ENCODE results near the gene HORMAD2.
"Not testable (repeated sequence)": the region's sequence is repeated elsewhere in the genome, so short reads cannot be mapped to it uniquely, and the experiment has no call there.

Gene HORMAD2

DNA sequence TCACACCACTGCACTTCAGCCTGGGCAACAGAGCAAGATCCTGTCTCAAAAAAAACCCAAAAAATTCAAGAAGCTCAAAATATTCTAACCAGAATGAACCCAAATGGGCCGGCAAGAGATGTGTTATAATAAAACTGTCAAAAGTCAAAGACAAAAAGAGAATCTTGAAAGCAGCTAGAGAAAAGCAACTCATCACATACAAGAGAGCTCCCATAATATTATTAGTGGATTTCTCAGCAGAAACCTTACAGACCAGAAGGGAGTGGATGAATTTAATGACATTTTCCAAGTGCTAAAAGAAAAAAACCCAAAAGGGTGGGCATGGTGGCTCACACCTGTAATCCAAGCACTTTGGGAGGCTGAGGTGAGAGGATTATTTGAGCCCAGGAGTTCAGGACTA is 22.9 kb upstream of the HORMAD2 start:
- DNase-seq: no peak

- DNase-seq: not testable (repeated sequence)
Measured at GRCh38 chr22:30059346-30060020, 20.8 kb upstream of the HORMAD2 start.

- not testable (repeated sequence) for DNase-seq
Measured at GRCh38 chr22:30061094-30061493, 19.2 kb upstream of the HORMAD2 start.

- no peak for DNase-seq
Measured at GRCh38 chr22:30062259-30062658, 18.0 kb upstream of the HORMAD2 start.

DNA sequence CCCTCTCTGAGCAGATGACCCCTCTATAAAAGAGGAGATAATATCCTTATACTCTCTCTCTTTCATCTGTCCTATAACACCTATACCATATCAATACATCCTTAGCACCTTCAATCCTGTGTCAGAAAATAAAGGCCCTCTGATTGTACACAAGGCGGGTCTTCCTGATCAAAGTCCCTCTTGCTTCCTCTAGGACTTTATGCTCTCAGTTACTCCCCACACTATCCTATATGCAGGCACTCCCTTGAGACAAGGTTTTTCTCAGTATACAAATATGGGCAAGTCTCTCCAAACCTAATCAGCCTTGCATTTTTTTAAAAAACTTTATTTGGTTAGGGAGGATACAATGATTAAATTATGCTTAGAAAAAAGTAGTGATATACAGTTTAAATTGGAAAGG is 17.3 kb upstream of the HORMAD2 start:
- no peak for DNase-seq

- DNase-seq: no peak
Measured at GRCh38 chr22:30064172-30064571, 16.1 kb upstream of the HORMAD2 start.

DNA sequence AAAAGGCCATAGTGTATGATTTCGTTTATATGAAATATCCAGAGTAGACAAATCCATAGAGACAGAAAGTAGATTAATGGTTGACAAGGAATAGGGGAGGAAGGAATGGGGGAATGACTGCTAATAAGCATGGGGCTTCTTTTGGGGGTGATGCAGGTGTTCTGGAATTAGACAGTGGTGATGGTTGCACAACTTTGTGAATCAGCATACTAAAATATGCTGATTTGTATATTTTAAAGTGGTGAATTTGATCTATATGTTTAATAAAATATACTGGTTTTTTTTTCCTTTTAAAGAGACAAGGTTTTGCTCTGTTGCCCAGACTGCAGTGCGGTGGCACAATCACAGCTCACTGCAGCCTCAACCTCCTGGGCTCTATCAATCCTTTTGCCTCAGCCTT is 6.5 kb upstream of the HORMAD2 start:
- no peak for DNase-seq

GRCh38 chr22:30074147-30074546 is 6.1 kb upstream of the HORMAD2 start:
- no peak for DNase-seq

DNA sequence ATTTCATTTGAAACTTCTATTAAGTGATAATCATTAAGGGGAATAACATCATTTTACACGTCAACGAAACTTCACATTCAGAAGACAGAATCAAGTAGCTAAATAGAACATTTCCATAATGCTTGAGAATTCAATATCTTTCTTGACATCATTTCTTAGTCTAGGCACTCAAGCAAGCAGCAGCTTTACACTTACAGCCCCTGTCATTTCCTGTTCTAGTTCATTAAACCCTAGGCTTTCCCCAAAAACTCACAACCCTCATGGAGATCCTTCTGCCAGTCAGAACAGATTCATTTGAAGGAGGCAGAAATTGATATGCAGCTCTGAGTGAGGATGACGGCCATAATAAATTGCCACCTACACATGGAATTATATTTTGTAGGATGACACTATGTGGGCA is 5.3 kb upstream of the HORMAD2 start:
- no peak for DNase-seq

- DNase-seq: no peak
Measured at GRCh38 chr22:30077279-30077880, 2.9 kb upstream of the HORMAD2 start.

- no peak for DNase-seq
Measured at GRCh38 chr22:30078320-30079311, 1.6 kb upstream of the HORMAD2 start.

DNA sequence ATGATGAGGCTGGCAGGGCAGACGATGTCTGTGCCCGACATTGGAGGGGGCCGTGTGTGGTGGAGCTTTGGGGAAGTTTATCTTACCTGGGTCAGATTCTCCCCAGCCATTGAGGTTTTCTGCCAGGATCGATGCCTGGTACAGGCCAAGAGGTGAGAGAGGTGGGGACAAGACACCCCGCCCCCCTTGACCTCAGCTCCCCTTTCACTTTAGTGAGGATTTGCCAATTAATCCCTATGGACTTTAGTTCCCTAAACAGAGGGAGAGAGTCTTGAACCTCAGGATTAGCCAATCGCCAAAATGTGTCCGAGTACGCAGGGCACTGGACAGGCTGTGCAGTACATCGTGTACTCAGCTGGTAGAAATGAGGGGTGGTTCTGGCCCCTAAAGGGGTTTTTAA is 541 bp downstream of the HORMAD2 start:
- DNase-seq: no peak

GRCh38 chr22:30086496-30086895 is 6.2 kb downstream of the HORMAD2 start:
- no peak for DNase-seq

DNA sequence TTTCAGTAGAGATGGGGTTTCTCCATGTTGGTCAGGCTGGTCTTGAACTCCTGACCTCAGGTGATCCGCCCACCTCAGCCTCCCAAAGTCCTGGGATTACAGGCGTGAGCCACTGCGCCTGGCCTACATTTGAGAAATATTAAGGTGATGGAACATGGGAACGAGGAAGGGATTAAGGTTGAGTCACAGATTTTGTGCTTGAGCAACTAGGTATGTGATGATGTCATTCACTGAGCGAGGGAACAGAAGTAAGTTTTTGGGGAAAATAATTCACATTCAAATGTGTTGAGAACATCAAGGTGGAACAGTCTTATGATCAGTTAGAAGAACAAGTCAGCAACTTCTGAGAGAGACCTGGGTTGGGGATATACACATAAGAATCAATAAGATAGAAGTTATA is 6.8 kb downstream of the HORMAD2 start:
- DNase-seq: not testable (repeated sequence)

- DNase-seq: no peak
Measured at GRCh38 chr22:30087611-30088010, 7.3 kb downstream of the HORMAD2 start.

- DNase-seq: no peak
Measured at GRCh38 chr22:30088468-30088867, 8.2 kb downstream of the HORMAD2 start.

DNA sequence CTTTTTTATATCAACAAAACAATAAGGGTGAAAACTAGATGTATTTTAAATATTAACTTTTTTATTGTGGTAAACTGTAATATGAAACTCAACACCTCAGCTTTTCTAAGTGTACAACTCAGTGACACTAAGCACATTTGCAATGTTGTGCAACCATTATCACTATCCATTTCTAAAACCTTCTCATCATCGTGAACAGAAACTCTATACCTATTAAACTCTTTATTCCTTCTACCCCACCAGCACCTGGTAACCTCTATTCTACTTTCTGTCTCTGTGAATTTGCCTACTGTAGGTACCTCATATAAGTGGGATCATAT is 9.4 kb downstream of the HORMAD2 start:
- DNase-seq: no peak

DNA sequence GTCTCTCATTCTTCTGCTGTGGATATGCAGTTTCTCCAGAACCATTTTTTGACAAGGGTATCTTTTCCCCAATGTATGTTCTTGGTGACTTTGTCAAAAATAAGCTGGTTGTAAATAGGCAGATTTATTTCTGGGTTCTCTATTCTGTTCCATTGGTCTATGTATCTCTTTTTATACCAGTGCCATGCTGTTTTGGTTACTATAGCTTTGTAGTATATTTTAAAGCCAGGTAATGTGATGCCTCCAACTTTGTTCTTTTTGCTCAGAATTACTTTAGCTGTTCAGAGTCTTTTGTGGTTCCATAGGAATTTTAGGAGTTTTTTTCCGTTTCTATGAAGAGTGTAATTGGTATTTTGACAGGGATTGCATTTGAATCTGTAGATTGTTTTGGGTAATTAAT is 12.4 kb downstream of the HORMAD2 start:
- DNase-seq: no peak

DNA sequence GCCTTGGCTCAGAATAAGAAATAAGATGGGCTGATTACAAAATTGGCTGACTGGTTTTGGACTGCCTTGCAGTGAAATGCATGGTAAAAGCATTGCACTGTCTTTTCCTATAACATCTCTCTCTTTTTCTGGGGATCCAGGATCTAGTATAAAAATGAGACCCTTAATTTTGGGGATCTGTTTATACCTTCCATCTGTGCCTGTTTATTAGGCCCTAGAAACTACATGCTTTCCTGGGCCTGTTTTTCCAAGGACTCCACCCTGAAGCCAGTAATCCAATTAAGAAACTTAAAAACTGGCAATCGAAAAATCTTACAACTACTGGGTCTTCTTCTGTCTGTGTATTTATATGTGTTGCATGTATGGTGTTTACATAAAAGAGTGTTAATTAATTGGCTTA is 14.5 kb downstream of the HORMAD2 start:
- DNase-seq: no peak

- DNase-seq: no peak
Measured at GRCh38 chr22:30097861-30098260, 17.6 kb downstream of the HORMAD2 start.

GRCh38 chr22:30100770-30101169 is 20.5 kb downstream of the HORMAD2 start:
- DNase-seq: not testable (repeated sequence)

DNA sequence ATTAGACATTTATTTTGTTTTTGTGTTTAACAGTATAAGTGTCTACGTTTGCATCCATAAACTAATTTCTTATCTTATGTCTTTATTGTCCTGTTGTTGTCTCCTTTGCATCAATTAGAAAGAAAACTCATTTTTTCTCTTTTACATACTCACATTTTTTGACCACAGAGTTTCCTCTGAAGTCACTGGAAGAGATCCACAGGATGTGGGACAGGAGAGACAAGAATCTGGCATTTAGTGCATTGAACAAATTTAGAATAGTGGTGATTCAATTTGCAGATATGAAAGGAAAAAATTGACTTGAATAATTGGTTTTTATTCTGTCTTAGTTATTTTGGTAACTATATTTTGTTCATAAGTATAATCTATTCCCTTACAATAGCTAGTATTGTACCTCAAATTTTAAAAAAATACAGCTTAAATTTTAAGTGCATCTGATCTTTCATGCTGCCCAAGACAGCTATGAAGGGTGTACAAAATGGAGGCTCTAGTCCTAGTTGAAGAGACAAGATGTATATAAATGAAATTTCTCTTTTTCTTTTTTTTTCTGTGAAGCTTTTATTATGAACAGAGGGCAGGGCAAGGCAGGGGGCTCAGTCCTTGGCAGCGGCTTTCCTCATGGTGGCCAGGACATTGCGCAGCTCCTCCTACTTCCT is 24.4 kb downstream of the HORMAD2 start:
- DNase-seq: no peak

DNA sequence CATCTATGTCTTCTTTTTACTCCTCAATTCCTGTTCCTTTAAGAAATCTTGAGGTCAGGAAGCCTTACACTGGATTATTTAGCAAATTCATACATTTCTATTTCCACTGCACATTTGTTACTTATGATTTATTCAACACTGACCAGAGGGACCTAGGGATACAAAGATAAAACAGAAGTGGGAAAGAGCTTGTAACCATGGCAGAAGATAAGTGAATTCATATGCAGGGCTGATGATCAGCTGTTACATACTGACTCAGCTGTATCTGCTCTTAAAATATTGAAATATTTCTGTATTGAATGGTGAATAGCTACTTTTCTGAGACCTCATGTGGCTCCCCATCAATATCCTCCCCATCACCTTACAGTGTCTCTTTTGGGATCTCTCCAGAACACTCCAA is 25.2 kb downstream of the HORMAD2 start:
- DNase-seq: no peak

All from GOT3 (cell line).